Kidney epithelial cell (primary cell): ENCODE data around the gene PRR5L. TPM values are rescaled to one million over a fixed set of nuclear protein-coding genes. Genes with fewer than 3 reads are reported as not detected.

Source experiments
- DNase-seq: peaks from one replicate; pipeline ENCODE4 v3.0.0-alpha.2; 2010; ENCODE audit warnings: low read depth
- H3K27me3 ChIP-seq: 2 replicates; pipeline ENCODE4 v1.6.0; 2011; ENCODE audit warnings: low read length; ENCODE audit not compliant: control insufficient read depth, insufficient read depth
- H3K36me3 ChIP-seq: 2 replicates; pipeline ENCODE4 v1.5.1; 2011; ENCODE audit warnings: low read length; ENCODE audit not compliant: control insufficient read depth, insufficient read depth
- H3K4me3 ChIP-seq: 2 replicates; pipeline ENCODE4 v1.5.1; 2011; ENCODE audit warnings: low read depth, mild to moderate bottlenecking, control low read depth, low read length
- CTCF ChIP-seq: IDR thresholded peaks from 2 replicates; pipeline ENCODE4 v1.5.1; 2011; ENCODE audit warnings: mild to moderate bottlenecking, moderate library complexity, low read length, control low read depth, inconsistent platforms; ENCODE audit not compliant: insufficient read depth, poor library complexity, severe bottlenecking
- total RNA-seq: library from RNA; depleted of rRNA; stranded (reverse); fragments of >200 nt; gene quantifications from 2 replicates; pipeline ENCODE4 v1.2.3, GENCODE V29; 2015

Gene PRR5L
- total RNA-seq, 1 donor from 2014 or later = 15.9 TPM

DNA sequence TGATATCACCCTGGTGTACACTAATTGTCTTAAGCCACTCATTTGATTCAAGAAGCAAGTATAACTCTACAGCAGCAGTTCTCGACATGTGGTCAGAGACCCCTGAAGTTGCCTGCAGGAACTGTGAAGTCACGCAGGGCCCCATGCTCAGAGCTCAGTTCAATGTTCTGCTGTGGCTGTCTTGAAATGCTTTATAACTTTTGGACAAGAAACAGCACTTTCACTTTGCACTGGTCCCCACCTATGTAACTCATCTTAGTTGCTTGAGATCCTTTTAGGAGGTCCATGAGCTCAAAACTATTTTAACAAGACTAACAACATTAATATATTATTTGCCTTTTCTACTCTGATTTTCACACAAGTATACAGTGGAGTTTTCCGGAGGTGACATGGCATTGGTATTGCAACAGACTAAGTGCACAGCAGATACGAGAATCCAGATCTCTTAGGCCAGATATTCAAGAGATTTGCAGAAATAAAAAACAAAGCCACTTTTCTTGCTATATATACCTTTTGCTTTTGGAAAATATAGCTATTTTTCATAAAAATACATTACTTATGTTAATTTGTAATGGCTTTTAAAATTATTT is 64.8 kb downstream of the PRR5L start:
- Histone ChIP-seq H3K27me3 (no peaks in the 10 kb centered on the region), H3K4me3 (no peak overlapping the region), H3K36me3 (no peaks in the 10 kb centered on the region)
- DNase-seq = no peak
- no peak for TF ChIP-seq CTCF

DNA sequence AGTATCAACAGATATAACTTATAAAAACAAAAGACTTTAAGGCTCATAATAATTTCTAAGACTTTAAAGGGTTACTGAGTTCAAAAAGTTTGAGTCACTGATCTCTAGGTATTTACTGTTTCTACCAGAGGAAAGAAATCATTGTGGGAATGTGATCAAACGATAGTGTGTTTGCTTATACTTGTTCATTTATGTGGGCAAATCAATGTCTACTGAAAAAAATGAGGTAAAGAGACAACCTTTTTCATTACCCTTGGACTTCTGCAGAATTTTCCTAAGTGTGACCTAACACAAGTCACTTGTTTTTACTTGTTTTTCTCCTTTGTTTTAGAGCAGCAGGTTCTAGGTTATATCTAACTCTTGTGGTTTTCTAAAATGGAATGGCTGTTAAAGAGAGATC is 65.4 kb downstream of the PRR5L start:
- TF ChIP-seq CTCF = no peak
- Histone ChIP-seq H3K27me3 (no peaks in the 10 kb centered on the region), H3K4me3 (no peak overlapping the region), H3K36me3 (no peaks in the 10 kb centered on the region)
- no peak for DNase-seq

- Histone ChIP-seq H3K4me3 (no peak overlapping the region), H3K36me3 (no peaks in the 10 kb centered on the region), H3K27me3 (no peaks in the 10 kb centered on the region)
- no peak for TF ChIP-seq CTCF
- DNase-seq = peak; percentile 92
These were observed 65.9 kb downstream of the PRR5L start for GRCh38 chr11:36361901-36362391.

- peak; percentile 80 for DNase-seq
- no peaks in the 10 kb centered on the region for H3K27me3 ChIP-seq
- H3K36me3 ChIP-seq = no peaks in the 10 kb centered on the region
- no peak for TF ChIP-seq CTCF
- no peak overlapping the region for H3K4me3 ChIP-seq
These were observed 66.8 kb downstream of the PRR5L start for GRCh38 chr11:36362902-36363301.

DNA sequence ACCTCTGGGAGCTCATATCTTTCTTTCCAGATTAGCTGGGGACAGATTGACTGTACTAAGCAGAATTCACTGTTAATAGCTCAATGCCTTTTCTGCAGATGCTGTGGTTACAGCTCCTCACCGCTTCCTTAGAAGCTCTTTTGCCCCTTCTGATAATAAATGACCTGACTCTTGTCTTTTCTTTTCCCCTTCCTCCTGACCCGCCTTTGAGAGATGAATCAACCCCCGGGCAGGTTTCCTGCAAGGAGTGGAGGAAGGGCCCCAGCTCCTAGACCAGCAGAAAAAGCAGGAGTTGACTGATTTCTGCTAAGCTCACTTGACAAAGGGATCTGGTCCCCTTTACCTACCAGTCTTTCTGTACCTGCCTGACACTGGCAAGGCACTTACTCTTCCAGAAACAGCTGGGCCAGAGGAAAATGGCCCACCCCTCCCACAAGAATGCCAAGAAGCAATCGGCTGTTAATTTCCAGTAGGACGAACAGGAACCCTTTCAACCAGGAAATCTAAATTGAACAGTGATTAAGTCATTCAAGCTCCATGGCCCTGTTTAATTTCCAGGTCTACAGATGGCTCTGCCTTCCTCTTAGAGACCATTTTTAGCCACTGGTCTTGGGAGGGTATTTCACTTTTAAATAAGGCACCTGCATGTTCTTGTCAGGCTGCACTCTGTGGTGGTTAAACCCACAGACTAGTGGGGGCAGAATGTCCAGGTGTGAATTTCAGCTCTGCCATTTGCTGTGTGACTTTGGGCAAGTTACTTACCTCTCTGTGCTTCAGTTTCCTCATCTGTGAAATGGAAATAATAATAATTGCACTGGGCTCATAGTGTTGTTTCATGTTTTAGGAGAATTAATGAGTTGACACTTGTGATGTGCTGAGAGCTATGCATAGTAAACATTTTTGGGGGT is 67.5 kb downstream of the PRR5L start:
- no peak for TF ChIP-seq CTCF
- DNase-seq = no peak
- Histone ChIP-seq H3K4me3 (no peak overlapping the region), H3K36me3 (no peaks in the 10 kb centered on the region), H3K27me3 (no peaks in the 10 kb centered on the region)
